Endothelial cell of umbilical vein (primary cell): ENCODE measurements around the gene RAB4B. TPM values are rescaled to one million over a fixed set of nuclear protein-coding genes. Genes with fewer than 3 reads are reported as not detected.

ENCODE experiments used
- BruUV-seq: library from RNA; stranded (reverse); fragments of 400-500 nt; replicated peaks from 2 replicates; lab custom pipeline; 2021; lab: Mats Ljungman, UMichigan
- CTCF ChIA-PET: fragments of 300-600, 350-600 bp; sonication (Branson Sonifier 250); formaldehyde crosslinking; loops from one replicate; lab custom pipeline; 2021; ENCODE audit warnings: antibody characterized with exemption, inconsistent platforms; lab: Charles Lee
- POLR2A ChIA-PET: fragments of 300-600, 350-600 bp; sonication (Branson Sonifier 250); formaldehyde crosslinking; loops from one replicate; lab custom pipeline; 2021; ENCODE audit warnings: antibody characterized with exemption, inconsistent platforms; lab: Charles Lee
- DNase-seq: peaks from one replicate; pipeline ENCODE4 v3.0.0-alpha.2; 2011; ENCODE audit warnings: low read depth, low spot score
- FAIRE-seq: peaks from 2 replicates; lab custom pipeline; 2011; peaks lifted over from hg19 to GRCh38; lab: Jason Lieb, UNC
- H2AFZ ChIP-seq: 2 replicates; pipeline ENCODE4 v1.6.0; 2012; ENCODE audit warnings: low read depth, low read length, control low read depth, inconsistent platforms
- H3K27ac ChIP-seq: 2 replicates; pipeline ENCODE4 v1.5.1; 2011; ENCODE audit warnings: low read depth, mild to moderate bottlenecking, control low read depth, low read length, moderate library complexity; ENCODE audit not compliant: insufficient read depth
- H3K27me3 ChIP-seq, 2 experiments: 2 replicates each; pipeline versions ENCODE4 v1.6.0 to v1.6.1; 2011; ENCODE audit warnings: low read length in 2 of 2, mixed read lengths in 1 of 2; ENCODE audit not compliant: control insufficient read depth in 2 of 2, insufficient read depth in 2 of 2
- H3K36me3 ChIP-seq, 2 experiments: 2 replicates in 1 of 2; 3 replicates in 1 of 2; pipeline ENCODE4 v1.5.1; 2011; ENCODE audit warnings: low read length in 2 of 2, mild to moderate bottlenecking in 1 of 2, moderate library complexity in 1 of 2; ENCODE audit not compliant: control insufficient read depth in 2 of 2, insufficient read depth in 2 of 2; ENCODE audit errors: extremely low read depth in 1 of 2
- H3K4me1 ChIP-seq: 3 replicates; pipeline ENCODE4 v1.5.1; 2011; ENCODE audit warnings: mild to moderate bottlenecking, low read length; ENCODE audit not compliant: control insufficient read depth, insufficient read depth; ENCODE audit errors: extremely low read depth
- H3K4me2 ChIP-seq: 2 replicates; pipeline ENCODE4 v1.6.1; 2011; ENCODE audit warnings: low read length, control low read depth, mixed read lengths; ENCODE audit not compliant: insufficient read depth
- H3K4me3 ChIP-seq, 3 experiments: fragments of 200-600 bp in 1 of 3; sonication (generic), shearing (Covaris generic) in 1 of 3; replicated peaks in 1 of 3; 2 replicates each; pipeline ENCODE4 v1.5.1; 2011 to 2016; ENCODE audit warnings: control low read depth in 3 of 3, low read length in 3 of 3, mild to moderate bottlenecking in 2 of 3, inconsistent platforms in 1 of 3, low read depth in 1 of 3, moderate library complexity in 1 of 3; ENCODE audit not compliant: insufficient read depth in 1 of 3
- H3K79me2 ChIP-seq: 2 replicates; pipeline ENCODE4 v1.6.0; 2012; ENCODE audit warnings: low read length, inconsistent platforms; ENCODE audit not compliant: control insufficient read depth, insufficient read depth
- H3K9ac ChIP-seq: replicated peaks from 2 replicates; pipeline ENCODE3; 2011; ENCODE audit warnings: low read length, control low read depth; ENCODE audit not compliant: insufficient read depth; ENCODE audit errors: extremely low read depth
- H3K9me1 ChIP-seq: replicated peaks from 3 replicates; pipeline ENCODE4 v1.6.0; 2011; ENCODE audit warnings: mild to moderate bottlenecking, low read length; ENCODE audit not compliant: control insufficient read depth, insufficient read depth; ENCODE audit errors: extremely low read depth
- H3K9me3 ChIP-seq: replicated peaks from 2 replicates; pipeline ENCODE4 v1.5.1; 2012; ENCODE audit warnings: low read length, inconsistent platforms; ENCODE audit not compliant: control insufficient read depth, insufficient read depth
- H4K20me1 ChIP-seq: replicated peaks from 2 replicates; pipeline ENCODE3; 2011; ENCODE audit warnings: mild to moderate bottlenecking, low read length; ENCODE audit not compliant: control insufficient read depth, insufficient read depth; ENCODE audit errors: extremely low read depth
- EZH2 ChIP-seq: IDR thresholded peaks from 2 replicates; pipeline ENCODE4 v1.6.1; 2012; ENCODE audit warnings: borderline replicate concordance, low read depth, mild to moderate bottlenecking, moderate library complexity, low read length, inconsistent platforms; ENCODE audit not compliant: severe bottlenecking
- FOS ChIP-seq: IDR thresholded peaks from 2 replicates; pipeline ENCODE4 v1.6.1; 2011; ENCODE audit warnings: mild to moderate bottlenecking, low read length, moderate library complexity, borderline replicate concordance; ENCODE audit not compliant: insufficient read depth
- JUN ChIP-seq: IDR thresholded peaks from 2 replicates; pipeline ENCODE4 v1.6.1; 2011; ENCODE audit warnings: borderline replicate concordance, low read depth; ENCODE audit not compliant: insufficient read length, insufficient read depth
- MYC ChIP-seq: IDR thresholded peaks from one replicate; pipeline ENCODE4 v1.6.1; 2011; ENCODE audit warnings: mild to moderate bottlenecking, low read depth, low read length
- POLR2A ChIP-seq: IDR thresholded peaks from 2 replicates; pipeline ENCODE4 v1.6.1; 2012; ENCODE audit warnings: low read depth, mild to moderate bottlenecking, control low read depth, low read length
- POLR2AphosphoS5 ChIP-seq: IDR thresholded peaks from 2 replicates; pipeline ENCODE4 v1.6.1; 2012; ENCODE audit warnings: low read depth, mild to moderate bottlenecking, control low read depth, low read length, moderate library complexity; ENCODE audit not compliant: insufficient read depth
- dilution Hi-C: fragments of 300-500 bp; cut with MboI; formaldehyde crosslinking; loops from one replicate; pipeline ENCODE4 v1.15.0; 2019; ENCODE audit warnings: low sequenced_read_pairs; ENCODE audit not compliant: extremely low pct_ligation_motif_present
- intact Hi-C: fragments of 100-400 bp; cut with micrococcal nuclease; formaldehyde crosslinking; loops from one replicate; pipeline ENCODE4 v1.10.0; 2022
- polyA plus RNA-seq, 4 experiments: library from polyadenylated mRNA; depleted of rRNA in 3 of 4; stranded (reverse) in 3 of 4; unstranded in 1 of 4; fragments of >200 nt; gene quantifications; 2 replicates each; pipeline versions ENCODE4 v1.2.1 to v1.2.3, GENCODE V29; 2011 to 2012; ENCODE audit warnings: missing spikeins in 1 of 4
- total RNA-seq: library from RNA; stranded (reverse); gene quantifications from 2 replicates; pipeline ENCODE4 v1.2.3, GENCODE V29; 2021
- TF ChIP-seq, protein P1 (sequence below): IDR thresholded peaks from 2 replicates; pipeline ENCODE4 v1.6.1; 2011; ENCODE audit not compliant: insufficient read depth, insufficient read length
- TF ChIP-seq, protein P2 (sequence below), 2 donors: IDR thresholded peaks; 1 replicate in 1 of 2; 2 replicates in 1 of 2; pipeline ENCODE4 v1.5.1; 2011; ENCODE audit warnings: low read length in 2 of 2, mild to moderate bottlenecking in 2 of 2, moderate library complexity in 2 of 2, control low read depth in 1 of 2, inconsistent platforms in 1 of 2, low read depth in 1 of 2; ENCODE audit not compliant: insufficient read depth in 1 of 2; ENCODE audit errors: extremely low read depth in 1 of 2

The RAB4B gene
- total and polyA plus RNA-seq, 2 donors (not counting 3 experiments of a cell fraction or from before 2014, with no cell fraction given): 33.6 to 61.0 TPM

DNA sequence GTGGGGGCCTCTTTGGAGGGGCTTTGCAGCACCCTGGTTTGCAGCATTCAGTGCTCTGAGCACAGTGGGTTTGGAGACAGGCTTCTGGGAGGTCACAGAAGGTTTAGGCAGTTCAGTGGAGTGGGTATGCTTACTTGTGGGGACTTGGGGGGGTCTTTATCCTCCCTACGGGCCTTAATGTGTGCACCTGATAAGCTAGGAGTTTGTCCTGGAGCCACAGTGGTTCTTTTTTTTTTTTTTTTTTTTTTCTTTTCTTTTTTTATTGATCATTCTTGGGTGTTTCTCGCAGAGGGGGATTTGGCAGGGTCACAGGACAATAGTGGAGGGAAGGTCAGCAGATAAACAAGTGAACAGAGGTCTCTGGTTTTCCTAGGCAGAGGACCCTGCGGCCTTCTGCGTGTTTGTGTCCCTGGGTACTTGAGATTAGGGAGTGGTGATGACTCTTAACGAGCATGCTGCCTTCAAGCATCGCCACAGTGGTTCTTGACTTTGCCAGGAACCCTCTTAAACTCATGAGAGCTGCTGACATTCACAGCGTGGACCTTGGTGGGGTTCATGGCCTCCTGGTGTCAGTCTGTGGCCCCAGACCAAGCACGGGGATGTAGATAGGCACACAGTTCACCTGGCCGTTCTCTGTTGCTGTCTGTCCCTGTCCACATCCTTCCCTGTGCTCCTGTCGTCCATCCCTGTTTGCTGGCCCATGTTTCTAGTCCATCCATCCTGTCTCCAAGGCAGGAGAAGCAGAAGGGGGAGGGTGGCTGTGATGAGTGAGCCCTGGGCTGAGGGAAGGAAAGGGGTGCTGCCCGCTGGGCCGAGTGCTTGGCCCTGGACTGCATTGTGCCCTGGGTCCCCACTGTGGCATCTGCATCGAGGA, 23.6 kb downstream of the RAB4B start:
- Histone ChIP-seq H4K20me1 (no peaks in the 10 kb centered on the region), H3K36me3 (peaks cover 0 to 22% of the 10 kb centered on the region in 2 experiments), H3K9ac (no peak overlapping the region), H3K9me3 (no peaks in the 10 kb centered on the region), H3K79me2 (peaks cover 71% of the 10 kb centered on the region), H3K4me3 (peak overlapping the region in 2 of 3 experiments; percentile 1 to 86), H2AFZ (no peak overlapping the region), H3K27ac (peak overlapping the region; percentile 16), H3K4me1 (peaks cover 74% of the 10 kb centered on the region), H3K27me3 (no peaks in the 10 kb centered on the region), H3K4me2 (peak overlapping the region; percentile 81), H3K9me1 (no peaks in the 10 kb centered on the region)
- CTCF ChIA-PET: interaction anchor here (1.5 to 1.9 kb wide), 2 partner anchors 57 to 138 kb away, joined by 4 to 7 read pairs; no protein-coding TSS in a partner anchor
- POLR2A ChIA-PET: interaction anchor here (4.5 kb wide), 1 partner anchor 24 kb away, joined by 23 read pairs; the partner anchor contains the start of gene RAB4B
- no peak for TF ChIP-seq JUN
- DNase-seq (no peak), FAIRE-seq (no peak)
- BruUV-seq: TSS peak; percentile 17
- intact Hi-C loops: loop anchor here (10.0 kb wide), 1 partner anchor 357 kb away; the partner anchor contains the start of gene SERTAD3
- dilution Hi-C loops: no loop called here

DNA sequence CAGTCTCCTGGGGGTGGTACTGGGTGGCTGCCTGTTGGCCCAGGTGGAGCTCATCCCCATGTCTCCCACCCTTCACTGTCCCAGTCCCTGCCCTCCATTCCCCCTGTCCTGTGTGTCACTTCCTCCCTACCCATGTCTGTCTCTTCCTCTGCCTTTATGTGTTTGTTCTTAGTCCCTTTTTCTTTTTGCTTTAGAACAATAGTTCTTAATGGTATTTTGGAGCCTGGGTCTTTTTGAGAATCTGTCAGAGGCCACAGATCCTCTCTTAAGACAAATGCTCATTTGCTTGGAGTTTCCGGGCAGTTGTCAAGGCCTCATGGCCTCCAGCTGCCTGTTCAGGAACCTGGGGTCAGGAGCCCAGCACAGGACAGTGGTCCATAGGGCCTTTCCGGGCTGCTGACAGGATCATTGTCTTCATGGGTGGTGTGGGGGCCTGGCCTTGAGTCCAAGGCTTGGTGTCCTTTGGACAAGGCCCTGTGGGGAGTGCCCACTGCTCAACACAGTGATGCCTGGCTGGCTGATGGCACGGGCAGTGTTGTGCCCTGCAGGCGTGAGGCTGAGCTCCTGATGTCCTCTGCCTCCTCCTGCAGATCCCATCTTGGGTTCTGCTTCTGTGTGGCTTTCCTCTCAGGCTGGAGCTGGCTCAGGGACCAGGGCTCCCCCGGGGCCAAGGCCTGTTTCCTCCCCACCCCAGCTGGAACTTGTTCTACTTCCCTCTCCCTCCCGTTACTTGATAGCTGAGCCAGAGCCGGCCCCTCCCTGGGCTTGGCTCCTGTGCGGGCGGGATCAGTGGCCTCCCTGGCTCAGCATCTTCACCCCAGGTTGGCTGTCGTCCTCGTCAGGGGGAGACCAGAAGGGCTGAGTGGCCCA, 24.5 kb downstream of the RAB4B start:
- Histone ChIP-seq H2AFZ (no peak overlapping the region), H3K4me3 (peak overlapping the region in 2 of 3 experiments; percentile 1 to 32), H3K4me2 (peak overlapping the region; percentile 81), H4K20me1 (no peaks in the 10 kb centered on the region), H3K9ac (peak overlapping the region; percentile 6), H3K27ac (peak overlapping the region; percentile 16), H3K27me3 (no peaks in the 10 kb centered on the region), H3K79me2 (peaks cover 76% of the 10 kb centered on the region), H3K36me3 (peaks cover 0 to 28% of the 10 kb centered on the region in 2 experiments), H3K9me1 (no peaks in the 10 kb centered on the region), H3K4me1 (peaks cover 79% of the 10 kb centered on the region), H3K9me3 (no peaks in the 10 kb centered on the region)
- FAIRE-seq: peak; percentile 79
- DNase-seq: no peak
- dilution Hi-C loops: no loop called here
- POLR2A ChIA-PET: interaction anchor here (0.5 to 4.5 kb wide), 2 partner anchors 9 to 24 kb away, joined by 5 to 23 read pairs; partner anchors contain the start of gene RAB4B
- BruUV-seq: no TSS peak
- CTCF ChIA-PET: interaction anchor here (0.9 to 1.9 kb wide), 3 partner anchors 24 to 139 kb away, joined by 3 to 7 read pairs (median 4); partner anchors contain the start of gene RAB4B
- intact Hi-C loops: loop anchor here (10.0 kb wide), 1 partner anchor 358 kb away; the partner anchor contains the start of gene SERTAD3
- TF ChIP-seq MYC: no peak
- no peak for TF ChIP-seq POLR2AphosphoS5
- TF ChIP-seq EZH2: no peak
- TF ChIP-seq JUN: no peak
- TF ChIP-seq, protein P1, sequence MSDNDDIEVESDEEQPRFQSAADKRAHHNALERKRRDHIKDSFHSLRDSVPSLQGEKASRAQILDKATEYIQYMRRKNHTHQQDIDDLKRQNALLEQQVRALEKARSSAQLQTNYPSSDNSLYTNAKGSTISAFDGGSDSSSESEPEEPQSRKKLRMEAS: no peak
- no peak for TF ChIP-seq POLR2A
- TF ChIP-seq, protein P2, sequence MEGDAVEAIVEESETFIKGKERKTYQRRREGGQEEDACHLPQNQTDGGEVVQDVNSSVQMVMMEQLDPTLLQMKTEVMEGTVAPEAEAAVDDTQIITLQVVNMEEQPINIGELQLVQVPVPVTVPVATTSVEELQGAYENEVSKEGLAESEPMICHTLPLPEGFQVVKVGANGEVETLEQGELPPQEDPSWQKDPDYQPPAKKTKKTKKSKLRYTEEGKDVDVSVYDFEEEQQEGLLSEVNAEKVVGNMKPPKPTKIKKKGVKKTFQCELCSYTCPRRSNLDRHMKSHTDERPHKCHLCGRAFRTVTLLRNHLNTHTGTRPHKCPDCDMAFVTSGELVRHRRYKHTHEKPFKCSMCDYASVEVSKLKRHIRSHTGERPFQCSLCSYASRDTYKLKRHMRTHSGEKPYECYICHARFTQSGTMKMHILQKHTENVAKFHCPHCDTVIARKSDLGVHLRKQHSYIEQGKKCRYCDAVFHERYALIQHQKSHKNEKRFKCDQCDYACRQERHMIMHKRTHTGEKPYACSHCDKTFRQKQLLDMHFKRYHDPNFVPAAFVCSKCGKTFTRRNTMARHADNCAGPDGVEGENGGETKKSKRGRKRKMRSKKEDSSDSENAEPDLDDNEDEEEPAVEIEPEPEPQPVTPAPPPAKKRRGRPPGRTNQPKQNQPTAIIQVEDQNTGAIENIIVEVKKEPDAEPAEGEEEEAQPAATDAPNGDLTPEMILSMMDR (IDR thresholded peaks at IDR 0.05; ENCODE audit: extremely low read depth in 1 of 2, insufficient read depth in 1 of 2, low read depth in 1 of 2, low read length in 2 of 2): no peak
- TF ChIP-seq FOS: no peak
